IPS-NIHi7 (cell line): ENCODE results near the gene CTNNBIP1.
"Not testable (repeated sequence)": the region's sequence is repeated elsewhere in the genome, so short reads cannot be mapped to it uniquely, and the experiment has no call there.

ENCODE experiments used
- DNase-seq: peaks from one replicate; pipeline ENCODE4 v3.0.0; 2012; ENCODE audit warnings: mixed read lengths; ENCODE audit errors: extremely low spot score

The CTNNBIP1 gene

GRCh38 chr1:9833632-9834031, 76.4 kb downstream of the CTNNBIP1 start:
- DNase-seq: no peak

DNA sequence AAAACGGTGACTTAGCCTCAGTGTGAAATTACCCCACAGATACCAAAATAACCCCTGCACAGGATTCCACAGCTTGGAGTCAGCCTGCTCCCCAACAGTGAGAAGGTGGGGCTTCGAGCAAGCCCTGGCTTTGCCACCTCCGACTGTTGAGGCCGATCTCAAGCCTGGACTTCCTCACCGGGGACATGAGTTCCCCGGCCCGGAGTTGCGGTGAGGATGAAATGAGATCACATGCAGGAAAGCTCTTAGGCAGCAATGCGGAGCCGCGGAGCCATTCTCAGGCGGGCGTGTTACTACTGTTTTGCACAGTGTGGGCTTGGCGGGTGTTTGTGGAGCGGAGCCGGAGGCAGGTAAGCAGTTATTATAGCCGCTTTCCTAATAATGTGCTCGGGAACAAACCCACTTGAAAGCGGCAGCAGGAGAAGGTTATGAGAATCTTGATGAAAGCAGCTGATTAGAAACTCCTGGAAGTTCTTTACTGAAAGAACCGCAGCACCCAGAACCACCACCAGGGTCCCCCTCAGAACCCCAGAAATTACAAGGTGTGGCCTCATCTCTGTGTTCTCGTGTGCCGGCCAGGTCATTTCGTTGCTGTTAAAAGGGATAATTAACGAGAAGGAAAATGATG, 82.4 kb downstream of the CTNNBIP1 start:
- DNase-seq: peak; percentile 27

- peak; percentile 8 for DNase-seq
Measured at GRCh38 chr1:9826616-9827015, 83.5 kb downstream of the CTNNBIP1 start.

DNA sequence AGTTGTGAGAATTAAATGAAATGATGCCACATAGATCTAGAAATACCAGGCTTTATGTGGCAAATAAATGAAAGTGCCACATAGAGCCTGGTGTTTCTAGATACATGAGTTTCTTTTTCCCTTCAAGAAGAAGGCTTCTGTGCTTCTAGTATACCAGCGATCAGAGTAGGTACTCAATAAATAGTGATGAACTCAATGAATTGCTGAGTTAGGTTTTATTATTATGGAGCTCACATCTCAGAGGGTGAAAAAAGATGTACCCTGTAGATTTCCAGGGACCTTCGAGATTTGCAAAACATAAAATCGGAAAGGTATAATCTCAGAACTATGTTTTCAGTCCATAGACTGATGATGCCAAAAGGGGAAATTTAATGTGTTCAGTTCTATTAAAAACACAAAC, 84.0 kb downstream of the CTNNBIP1 start:
- no peak for DNase-seq

- peak; percentile 82 for DNase-seq
Measured at GRCh38 chr1:9825093-9826074, 84.7 kb downstream of the CTNNBIP1 start.

DNA sequence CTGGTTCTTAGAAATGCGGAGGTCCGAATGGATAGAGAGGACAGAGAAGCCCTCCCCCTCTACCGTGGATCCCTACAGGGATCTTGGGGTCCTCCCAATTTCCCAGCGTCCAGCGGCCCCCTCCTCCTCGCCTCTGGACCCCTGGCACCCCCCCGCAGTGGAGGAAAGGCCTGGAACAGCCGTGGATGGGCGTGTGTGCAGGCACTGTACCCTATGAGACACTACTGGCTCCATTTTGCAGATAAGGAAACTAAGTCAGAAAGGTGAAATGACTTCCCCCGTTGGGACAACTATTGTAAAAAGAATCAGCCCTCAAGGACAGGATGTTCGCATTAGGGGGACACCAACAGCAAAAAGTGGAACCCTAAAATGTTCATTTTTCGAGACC, 85.4 kb downstream of the CTNNBIP1 start:
- DNase-seq: no peak

- DNase-seq: peak; percentile 97
Measured at GRCh38 chr1:9823943-9824701, 85.9 kb downstream of the CTNNBIP1 start, which contains the start of gene CLSTN1. TSS of gene CLSTN1 (minus strand) at chr1:9823965. CDS start at chr1:9823733, 232 bp downstream.

GRCh38 chr1:9823693-9823942, 86.5 kb downstream of the CTNNBIP1 start:
- no peak for DNase-seq

DNA sequence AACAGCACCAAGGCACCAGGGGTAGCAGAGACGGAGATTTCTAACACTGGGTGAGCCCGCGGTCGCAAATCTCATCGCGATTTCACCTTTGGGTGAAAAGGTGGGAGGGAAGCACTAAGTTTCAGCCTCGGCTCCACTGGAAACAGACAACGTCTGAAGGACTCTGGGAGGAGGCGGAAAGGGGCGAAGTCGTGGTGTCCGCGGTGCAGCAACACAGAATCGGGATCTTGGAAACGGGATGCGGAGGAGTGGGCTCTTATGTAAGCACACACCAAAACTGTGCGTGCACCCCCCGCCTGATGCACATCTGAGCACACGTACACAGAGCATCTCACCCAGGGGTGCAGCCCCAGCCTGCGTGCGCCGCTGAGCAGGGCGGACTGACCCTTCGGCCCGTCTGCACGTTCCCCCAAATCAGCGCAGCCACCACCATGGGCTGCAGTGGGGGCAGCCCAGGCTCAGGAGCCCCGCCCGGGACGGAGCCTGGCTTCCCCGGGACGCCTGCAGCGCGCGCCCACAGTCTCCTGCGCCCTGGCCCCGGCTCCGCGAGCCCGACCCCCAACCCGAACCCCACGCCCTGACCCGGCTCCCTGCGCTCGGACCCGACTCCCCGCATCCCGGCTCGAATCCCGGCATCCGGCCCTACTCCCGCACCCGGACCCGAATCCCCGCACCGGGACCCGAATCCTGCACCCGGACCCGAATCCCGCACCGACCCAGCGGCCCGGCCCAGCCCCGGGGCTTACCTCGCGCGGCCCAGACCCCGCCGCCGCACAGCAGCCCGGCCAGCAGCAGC, 87.0 kb downstream of the CTNNBIP1 start:
- no peak for DNase-seq

- no peak for DNase-seq
Measured at GRCh38 chr1:9822490-9822889, 87.6 kb downstream of the CTNNBIP1 start.

GRCh38 chr1:9821710-9822109, 88.4 kb downstream of the CTNNBIP1 start:
- DNase-seq: no peak

- DNase-seq: no peak
Measured at GRCh38 chr1:9820521-9820920, 89.5 kb downstream of the CTNNBIP1 start.

GRCh38 chr1:9817734-9818133, 92.3 kb downstream of the CTNNBIP1 start:
- no peak for DNase-seq

GRCh38 chr1:9816199-9816598, 93.9 kb downstream of the CTNNBIP1 start:
- DNase-seq: no peak

- DNase-seq: no peak
Measured at GRCh38 chr1:9815150-9815549, 94.9 kb downstream of the CTNNBIP1 start.

GRCh38 chr1:9814619-9815018, 95.5 kb downstream of the CTNNBIP1 start:
- no peak for DNase-seq

- no peak for DNase-seq
Measured at GRCh38 chr1:9811239-9811966, 98.7 kb downstream of the CTNNBIP1 start.

DNA sequence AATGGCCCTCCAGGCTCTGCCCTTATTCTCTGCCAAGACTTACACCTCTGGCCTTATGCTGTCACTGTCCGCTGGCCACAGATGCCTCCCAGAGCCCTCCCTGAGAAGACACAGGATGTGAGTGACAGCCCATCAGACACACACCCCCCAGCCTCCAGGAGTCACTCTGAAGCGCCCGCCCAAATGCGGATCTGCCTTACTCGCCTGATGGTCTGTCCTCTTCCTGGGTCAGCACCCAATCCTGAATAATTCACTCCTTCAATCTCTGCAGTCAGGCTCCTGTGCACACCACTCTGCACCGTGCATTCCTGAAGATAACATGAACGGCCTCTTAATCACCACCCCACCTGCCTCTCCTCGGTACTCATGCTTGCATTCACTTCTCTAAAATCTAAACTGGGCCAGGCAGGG, 101.0 kb downstream of the CTNNBIP1 start:
- no peak for DNase-seq

GRCh38 chr1:9808459-9808858, 101.6 kb downstream of the CTNNBIP1 start:
- no peak for DNase-seq

GRCh38 chr1:9807541-9807940, 102.5 kb downstream of the CTNNBIP1 start:
- DNase-seq: no peak

GRCh38 chr1:9805972-9806371, 104.1 kb downstream of the CTNNBIP1 start:
- DNase-seq: not testable (repeated sequence)
